ENCODE measurements around the gene RIMKLA.

RIMKLA gene

DNA sequence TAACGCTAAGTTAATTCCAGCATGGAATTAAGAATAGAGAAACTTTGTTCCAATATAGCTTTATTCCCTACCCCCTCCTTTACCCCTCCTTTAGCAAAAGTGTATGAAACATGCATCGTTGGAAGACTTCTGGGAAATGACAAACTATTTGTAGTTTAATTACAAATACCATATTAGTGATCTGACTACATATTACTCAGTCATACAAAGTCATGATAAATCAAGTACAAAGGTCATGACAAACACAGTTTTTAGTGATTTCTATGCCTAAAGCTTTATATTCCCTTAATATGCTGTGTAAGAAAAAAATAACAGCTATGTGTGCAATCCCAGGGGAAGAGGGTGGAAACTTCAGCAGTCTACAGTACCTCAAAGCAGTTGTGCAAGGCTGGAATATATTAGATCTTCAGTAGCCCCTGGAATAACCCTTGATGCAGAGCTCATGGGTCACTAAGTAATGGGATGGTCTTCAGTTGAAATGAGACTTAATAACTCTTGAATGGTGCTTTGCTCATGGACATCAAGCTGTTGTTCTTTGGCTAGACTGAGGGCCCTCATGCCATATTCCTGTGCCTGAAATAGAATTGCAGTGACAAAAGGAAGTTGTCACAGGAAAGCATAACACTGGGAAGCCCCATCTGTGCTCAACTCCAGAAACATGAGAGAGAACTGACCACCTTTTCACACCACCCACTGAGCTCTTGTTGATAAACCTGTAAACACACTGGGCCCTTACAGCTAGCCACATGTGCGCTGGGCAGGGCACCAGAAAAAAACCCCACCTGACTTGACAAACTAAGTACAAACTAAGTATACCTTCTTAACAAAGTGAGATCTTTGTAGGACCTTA lies 49.9 kb downstream of the RIMKLA start:
- DNase-seq = no peak

DNA sequence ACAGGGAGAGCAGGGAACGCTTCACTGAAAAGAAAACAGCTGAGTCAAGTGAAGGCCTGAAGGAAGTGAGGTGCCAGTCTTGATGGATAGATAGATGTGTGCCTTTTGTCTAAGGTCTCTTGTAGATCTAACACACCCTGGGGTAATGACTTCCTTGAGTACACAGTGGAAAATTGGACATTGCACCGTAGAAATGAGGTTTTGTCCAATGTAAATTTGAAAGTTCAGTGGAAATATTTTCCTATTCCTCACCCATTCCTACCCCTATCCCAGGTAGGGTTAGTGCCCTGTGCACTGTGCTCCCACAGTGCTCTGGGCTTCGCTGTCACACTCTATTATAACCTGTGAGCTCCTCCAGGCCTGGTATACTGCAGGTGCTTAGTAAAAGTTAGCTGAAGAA lies 50.9 kb downstream of the RIMKLA start:
- DNase-seq = no peak

DNA sequence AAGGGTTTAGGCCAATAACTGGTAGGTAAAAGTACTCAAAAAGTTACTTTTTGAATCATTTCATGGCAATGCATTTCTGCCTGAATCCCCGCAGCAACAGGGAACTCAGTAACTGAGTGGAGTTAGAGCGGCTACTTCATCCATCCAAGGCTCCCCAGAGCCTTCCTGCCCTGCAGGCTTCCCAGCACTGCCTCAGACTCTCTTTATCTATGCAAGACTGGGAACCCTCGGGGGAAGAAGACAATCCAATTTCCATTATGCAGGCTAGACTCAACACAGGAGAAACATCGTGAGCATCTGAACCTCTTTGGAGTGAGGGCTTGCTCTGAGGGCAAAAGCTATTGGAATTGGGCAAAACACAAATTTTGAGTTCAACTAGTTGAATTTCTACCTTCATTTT lies 52.1 kb downstream of the RIMKLA start:
- no peak for DNase-seq

DNA sequence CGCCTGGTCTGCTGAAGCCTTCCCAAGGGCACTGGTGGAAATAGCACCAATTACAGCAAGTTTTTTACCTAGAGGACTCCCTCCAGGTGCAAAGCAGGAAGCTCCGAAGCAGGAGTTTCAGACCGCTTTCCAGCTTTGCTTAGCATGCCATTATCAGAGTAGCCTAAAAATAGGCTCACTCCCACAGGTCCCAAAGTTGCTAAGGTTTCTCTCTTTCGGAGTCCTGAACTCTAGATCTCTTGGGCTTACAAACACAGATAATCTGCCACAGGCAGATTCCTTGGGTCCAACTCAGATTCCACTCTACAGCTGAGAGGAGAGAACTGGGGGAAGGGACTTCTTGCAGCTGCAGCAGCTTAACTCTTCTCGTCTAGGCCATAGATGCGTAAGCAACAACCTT lies 52.8 kb downstream of the RIMKLA start:
- DNase-seq = no peak

DNA sequence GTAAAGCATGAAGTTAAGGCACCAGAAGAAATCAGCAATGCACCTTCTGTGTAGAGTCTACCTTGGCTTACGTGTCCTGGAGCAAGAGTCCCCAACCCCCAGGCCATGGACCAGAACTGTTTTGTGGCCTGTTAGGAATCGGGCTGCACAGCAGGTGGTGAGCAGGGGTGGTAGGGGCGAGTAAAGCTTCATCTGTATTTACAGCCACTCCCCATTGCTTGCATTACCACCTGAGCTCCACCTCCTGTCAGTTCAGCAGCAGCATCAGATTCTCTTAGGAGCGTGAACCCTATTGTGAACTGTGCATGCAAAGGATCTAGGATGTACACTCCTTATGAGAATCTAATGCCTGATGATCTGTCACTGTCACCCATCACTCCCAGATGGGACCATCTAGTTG lies 53.7 kb downstream of the RIMKLA start:
- no peak for DNase-seq

DNA sequence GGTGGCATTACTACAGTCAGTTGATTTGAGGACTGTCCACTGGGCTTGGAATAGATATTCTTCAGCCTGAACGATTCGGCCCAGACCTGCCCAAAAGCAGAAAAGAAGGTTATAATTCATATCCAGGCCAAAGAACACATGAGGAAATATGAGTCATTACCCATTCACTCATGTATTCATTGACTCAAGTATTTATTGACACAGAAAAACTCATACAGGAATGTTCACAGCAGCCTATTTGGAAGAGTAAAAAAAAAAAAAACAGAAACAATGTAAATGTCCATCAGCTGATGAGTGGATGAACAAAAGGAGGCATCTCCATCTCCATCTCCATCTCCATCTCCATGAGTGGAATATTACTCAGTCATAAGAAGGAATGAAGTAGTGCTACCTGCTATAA lies 59.3 kb downstream of the RIMKLA start:
- no peak for DNase-seq

DNA sequence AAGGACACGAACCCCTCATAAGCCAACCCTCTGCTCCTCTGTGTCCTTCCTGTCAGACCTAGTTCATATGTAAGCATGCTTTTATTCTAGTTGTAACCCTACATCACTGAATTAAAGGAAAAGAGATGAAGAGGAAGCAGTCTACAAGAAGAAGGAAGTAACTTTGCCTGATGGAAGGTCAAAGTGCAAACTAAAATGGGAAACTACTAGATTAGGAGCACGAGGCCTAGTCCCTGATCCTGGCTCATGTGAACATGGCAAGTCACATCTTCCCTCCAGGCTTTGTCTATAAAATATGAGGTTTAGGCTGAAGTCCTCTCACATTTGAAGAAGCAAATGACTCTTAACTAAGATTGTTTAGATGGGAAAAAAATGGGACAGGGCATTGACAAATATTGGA lies 62.1 kb downstream of the RIMKLA start:
- DNase-seq = no peak

DNA sequence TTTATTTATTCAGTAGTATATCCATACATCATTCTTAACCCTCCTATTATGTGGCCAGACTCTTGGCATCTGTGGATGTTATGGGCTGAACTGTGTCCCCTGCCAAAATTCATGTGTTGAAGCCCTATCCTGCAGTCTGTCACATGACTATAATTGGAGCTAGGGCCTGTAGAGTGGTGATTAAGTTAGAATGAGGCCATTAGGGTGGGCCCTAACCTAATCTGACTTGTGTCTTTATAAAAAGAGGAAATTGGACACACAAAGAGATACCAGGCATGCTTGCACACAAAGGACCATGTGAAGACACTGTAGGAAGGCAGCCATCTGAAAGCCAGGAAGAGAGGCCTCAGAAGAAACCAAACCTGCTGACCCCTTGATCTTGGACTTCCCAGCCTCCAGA lies 68.7 kb downstream of the RIMKLA start:
- DNase-seq = no peak

DNA sequence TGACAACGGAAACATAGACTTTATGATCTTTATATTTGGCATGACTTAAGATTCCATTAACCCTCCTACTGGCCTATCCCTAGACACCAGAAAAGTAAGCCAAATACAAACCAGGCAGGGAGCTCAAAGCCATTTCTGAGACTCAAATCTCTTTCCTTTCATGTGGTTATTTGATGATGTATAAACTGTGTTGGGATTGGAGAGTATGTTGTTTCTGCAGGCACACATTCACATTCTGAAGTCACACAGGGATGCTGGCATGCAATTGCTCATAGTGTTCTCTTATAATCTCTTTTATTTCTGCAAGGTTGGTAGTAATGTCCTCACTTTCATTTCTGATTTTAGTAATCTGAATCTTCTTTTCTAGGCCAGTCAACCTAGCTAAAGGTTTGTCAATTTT lies 69.5 kb downstream of the RIMKLA start:
- DNase-seq = no peak

DNA sequence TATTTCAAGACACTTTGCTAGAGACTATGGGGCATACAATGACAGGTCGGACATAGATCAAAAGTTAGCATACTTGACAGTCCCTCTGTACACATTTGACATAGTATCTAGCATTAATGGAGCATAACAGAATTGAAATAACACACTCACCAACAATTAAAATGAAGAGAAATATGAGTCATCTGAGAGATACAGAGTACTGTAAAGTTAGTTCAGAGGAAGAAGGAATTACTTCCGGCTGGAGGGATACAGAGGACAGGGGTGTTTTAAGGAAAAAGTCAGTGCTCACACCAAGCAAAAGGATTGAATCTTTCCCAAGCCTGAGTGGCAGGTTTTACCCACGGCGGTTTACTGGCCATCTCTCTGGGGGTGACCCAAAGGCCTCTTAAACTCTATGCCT lies 72.8 kb downstream of the RIMKLA start:
- no peak for DNase-seq

DNA sequence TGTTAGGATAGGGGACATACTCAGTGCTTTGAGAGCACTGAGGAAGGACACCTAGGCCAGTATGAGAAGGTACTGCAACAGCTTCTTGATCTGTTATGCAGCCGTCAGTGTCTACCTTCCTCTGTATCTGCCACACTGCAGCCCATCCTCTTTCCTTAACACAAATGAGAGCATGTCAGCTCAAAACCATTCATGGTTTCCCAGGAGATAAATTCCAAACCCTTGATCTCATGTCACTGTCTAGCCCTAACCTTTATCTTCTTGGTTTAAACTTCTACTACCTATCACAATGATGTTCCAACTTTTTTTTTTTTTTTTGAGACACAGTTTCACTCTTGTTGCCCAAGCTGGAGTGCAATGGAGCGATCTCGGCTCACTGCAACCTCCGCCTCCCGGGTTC lies 73.8 kb downstream of the RIMKLA start:
- DNase-seq = no peak

DNA sequence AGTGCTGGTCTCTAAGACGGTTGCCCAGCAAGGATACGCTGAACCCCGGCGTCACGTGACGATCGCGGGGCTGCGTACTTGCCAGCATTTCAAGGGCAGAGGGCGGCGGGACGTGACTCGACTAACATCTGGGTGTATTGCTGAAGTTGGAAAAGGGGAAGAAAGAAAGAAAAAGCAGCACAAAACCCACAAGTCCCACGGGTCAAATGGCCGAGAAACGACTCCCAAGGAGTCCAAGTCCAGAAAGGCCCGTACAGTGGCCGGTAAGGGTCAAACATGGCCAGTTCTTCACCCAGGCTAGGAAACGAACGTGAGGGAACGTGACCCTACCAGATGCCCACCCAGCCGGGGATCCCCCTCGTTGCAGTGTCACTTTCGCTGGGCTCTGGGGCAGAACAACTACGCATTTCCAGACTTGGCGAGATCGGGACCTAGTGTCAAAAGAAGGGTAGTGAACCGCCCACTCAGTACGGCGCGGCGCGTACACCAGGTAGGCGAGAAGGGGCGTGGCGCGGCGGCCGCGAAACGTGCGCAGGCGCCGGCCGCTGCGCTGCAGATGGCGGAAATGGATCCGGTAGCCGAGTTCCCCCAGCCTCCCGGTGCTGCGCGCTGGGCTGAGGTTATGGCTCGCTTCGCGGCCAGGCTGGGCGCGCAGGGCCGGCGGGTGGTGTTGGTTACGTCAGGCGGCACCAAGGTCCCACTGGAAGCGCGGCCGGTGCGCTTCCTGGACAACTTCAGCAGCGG lies 75.6 kb downstream of the RIMKLA start, which contains the start of the genes PPCS and ZMYND12:
TSS of gene PPCS (plus strand) at position 534 of the 744 bp plus-strand sequence. CDS start at position 557, 23 bp downstream.
TSS of gene ZMYND12 (minus strand) at position 13 of the 744 bp plus-strand sequence. CDS start 25 bp downstream, outside the sequence.
- DNase-seq = peak; percentile 35 to 90 (median 82)

DNA sequence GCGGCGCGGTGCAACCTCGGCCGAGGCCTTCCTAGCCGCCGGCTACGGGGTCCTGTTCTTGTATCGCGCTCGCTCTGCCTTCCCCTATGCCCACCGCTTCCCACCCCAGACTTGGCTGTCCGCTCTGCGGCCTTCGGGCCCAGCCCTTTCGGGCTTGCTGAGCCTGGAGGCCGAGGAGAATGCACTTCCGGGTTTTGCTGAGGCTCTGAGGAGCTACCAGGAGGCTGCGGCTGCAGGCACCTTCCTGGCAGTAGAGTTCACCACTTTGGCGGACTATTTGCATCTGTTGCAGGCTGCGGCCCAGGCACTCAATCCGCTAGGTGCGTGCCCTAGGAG lies 76.1 kb downstream of the RIMKLA start:
- DNase-seq = peak in 9 of 14 donors; percentile 27 to 83 (median 69)

DNA sequence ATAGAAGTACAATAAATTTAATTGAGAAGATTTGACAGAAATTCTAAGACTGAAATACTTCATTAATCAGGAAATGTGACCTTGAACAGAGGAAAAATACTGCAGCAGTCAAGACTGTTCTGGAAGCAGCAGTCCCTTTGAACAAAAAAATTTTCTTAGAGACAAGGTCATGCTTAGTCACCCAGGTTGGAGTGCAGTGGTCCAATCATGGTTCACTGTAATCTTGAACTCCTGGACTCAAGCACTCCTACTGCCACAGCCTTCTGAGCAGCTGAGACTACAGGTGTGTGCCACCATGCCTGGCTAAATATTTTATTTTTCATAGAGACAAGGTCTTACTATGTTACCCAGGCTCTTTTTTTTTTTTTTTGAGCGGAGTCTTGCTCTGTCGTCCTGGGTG lies 80.6 kb downstream of the RIMKLA start:
- DNase-seq = no peak

DNA sequence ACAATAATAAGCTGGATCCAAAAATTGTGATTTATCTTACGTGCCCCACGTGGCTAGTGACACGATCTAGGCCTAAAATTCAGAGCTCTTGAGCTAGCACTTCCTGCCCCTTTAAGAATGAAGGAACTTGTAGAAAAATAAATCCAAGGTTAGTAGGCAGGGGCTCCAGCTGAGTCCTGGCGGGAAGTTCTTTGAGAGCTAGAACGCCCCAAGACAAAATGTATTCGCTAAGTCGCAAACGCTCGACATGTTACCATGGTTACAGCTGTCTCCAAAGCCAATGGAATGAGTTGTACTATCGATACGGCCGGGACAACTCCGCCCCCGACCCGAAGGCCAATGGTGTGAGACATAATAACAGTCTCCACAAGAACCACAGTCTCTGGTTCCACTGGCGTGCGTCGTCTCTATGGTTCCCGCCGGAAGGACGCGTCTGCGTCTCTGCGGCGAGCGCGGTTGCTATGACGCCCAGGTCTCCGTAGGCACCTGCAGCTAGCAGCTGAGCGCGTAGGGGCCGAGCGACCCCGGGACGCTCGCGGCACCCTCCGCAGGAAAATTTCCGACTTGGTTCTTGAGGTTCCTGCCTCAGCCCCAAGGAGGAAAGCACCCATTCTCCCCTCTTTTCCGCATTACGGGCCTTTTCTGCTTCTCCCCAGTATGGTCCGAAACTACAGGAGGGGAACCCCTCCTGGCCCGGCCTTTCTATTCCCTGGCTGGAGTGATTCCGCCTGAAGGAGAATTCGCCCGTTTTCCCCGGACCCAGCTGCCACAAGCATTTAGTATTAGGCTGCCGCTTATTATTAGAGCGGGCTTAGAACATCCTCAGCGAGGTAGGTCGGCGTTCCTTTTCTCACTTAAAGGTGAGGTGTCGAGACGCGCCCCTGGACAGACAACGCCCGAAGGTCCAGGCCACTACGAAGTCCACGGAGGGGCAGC lies 82.5 kb downstream of the RIMKLA start, which contains the start of gene CCDC30:
TSS of gene CCDC30 (plus strand) at position 459 of the 936 bp plus-strand sequence. CDS start 17,266 bp downstream, outside the sequence.
- DNase-seq = peak; percentile 18 to 99 (median 80)

DNA sequence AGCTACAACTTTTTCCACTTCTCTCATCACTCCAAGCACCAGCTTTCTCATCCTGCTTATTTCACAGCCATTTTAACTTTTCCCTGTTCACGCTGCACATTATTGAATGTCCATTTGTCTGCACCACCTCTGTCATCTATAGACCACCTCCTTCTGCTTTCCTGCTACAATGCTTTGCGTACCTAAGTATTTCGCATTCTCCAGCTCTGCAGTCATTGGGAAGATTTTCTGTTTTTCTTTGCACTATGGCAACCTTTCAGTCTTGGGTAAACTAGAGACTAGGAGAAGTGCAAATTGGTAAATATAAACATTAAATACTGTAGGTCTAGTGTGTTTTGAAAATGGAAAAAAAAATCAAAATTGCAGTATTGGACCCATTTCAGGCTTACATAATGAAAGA lies 83.3 kb downstream of the RIMKLA start:
- DNase-seq = no peak

DNA sequence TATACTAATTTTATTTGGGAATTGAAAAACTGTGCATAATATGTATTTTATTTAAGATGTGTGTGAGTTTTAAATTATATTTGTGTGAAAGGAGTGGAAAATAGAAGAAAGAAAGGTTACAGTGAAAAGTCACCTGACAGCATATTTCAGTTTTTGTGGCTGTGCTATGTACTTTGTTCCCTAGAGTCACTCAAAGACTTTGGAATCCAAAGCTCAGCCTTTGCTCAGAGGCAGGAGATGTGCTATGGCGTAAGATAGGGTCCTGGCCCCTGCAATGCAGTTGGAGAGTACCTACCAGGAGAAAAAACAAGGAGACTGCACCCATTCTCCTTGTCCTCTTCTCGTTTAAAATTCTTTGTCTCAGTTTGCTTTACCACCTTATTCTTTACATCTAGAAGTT lies 85.4 kb downstream of the RIMKLA start:
- DNase-seq = no peak

DNA sequence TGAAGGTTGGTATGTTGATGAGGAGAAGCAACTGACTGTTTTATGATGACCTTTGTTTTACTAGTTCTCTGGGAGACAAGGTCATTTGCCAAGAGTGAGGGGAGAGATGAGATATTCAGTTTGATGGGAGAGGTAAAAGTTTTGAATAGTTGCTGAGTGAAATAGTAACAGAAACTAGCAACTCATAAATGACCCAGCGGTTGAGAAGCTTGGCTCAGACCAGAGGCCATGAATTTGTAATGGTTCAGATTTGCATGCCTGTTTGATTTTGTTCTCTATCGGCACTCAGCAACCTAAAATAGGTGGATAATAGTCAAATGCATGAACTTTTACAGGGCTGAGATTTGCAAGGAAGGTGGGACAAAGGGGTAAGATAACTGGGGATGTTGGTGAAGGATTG lies 89.1 kb downstream of the RIMKLA start:
- no peak for DNase-seq

Data from C1 segment of cervical spinal cord (tissue), 14 donors.